GM18870 (cell line): Measurements from ENCODE around the gene THAP9.
A peak's percentile ranks its signal among the peaks of the same experiment; 100 is the strongest.
"Not testable (repeated sequence)": the region's sequence is repeated elsewhere in the genome, so short reads cannot be mapped to it uniquely, and the experiment has no call there.

Experiments used
- ATAC-seq: cut with Tn5 transposase; IDR thresholded peaks from one replicate; pipeline ENCODE4 v1.9.1; 2021; ENCODE audit warnings: moderate library complexity; ENCODE audit not compliant: unreplicated experiment

The THAP9 gene

GRCh38 chr4:82891707-82892466 is 8.6 kb upstream of the THAP9 start:
- ATAC-seq = no peak

DNA sequence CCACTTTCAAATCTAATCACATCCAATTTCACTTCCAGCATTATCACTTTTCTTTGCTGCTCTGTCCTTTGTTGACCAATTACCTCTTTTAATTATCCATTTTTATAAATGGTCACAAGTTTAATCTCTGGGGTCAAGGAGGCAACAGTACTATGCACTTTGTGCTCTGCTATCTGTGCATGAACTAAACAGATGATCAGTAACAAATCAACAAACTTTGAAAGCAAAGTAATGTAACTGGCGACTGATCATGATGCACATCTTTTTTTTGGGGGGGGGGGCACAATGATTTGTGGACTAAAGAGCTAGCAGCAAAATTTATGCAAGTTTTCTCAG is 8.1 kb upstream of the THAP9 start:
- ATAC-seq = no peak

GRCh38 chr4:82893942-82894341 is 6.6 kb upstream of the THAP9 start:
- ATAC-seq = no peak

GRCh38 chr4:82896755-82897154 is 3.8 kb upstream of the THAP9 start:
- ATAC-seq = no peak

DNA sequence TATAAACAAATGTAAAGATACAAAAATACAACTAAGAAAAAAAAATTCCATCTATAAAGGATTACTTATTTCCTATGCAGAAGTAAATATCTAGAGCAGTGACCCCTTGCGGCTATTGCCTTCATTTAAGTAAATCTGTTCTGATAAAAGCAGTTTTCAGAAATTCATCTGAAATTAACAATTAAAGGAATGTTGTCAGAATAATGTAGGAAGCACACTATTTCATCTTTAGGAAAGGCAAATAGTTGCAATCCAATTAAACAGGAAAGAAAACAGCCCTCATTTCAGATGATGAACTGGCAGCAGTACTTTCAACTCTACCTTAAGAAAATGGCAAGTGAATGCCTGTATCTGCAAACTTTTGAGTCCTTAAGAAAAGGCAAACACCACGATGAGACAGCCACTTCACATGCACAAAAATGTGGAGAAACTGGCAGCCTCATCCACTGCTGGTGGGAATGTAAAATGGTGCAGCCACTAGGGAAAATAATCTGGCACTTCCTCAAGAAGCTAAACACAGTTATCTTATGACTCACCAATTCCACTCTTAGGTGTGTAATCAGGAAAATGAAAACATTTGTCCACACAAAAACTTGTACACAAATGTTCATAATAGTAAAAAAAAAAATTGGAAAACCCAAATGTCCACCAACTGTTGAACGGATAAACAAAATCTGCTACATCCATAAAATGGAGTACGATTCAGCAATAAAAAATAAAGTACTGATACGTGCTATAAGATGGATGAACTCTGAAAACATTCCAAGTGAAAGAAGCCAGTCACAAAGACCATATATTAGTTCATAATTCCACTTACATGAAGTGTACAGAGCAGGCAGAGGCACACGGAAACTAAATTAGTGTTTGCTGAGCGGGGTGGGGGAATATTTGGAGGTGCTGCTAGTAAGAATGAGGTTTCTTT is 2.0 kb upstream of the THAP9 start:
- ATAC-seq = no peak

DNA sequence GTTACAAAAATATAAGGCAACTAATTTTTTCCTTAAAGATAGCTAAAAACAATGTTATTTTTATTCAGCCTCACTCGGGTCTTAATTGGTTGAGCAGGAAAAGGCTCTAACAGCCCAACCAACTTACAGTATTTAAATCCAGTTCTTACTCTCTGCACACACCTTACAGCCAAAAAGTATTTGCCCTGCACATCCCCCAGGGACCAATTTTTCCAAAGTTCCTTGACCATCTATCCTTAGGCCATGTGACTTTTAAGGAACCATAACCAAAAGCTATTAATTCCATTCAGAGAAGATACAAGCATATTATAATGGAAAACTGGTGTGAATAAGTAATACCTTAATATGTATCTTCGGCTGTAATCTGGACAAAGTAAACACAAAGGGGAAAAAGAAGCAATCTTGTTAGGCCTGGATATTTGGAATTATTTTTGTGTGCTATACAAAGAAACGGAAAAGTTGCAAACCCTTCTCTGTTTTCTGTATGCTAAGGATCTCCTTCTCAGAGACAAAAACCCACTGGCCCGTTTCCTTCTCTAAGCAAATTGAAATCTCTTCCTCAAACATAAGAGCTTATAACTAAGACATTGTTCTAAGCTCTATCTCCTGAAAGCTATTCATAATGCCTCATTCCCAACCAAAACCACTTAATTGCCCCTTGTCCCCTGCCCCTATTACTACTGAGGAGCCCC is 1.0 kb upstream of the THAP9 start:
- no peak for ATAC-seq

GRCh38 chr4:82900066-82900410 is 497 bp upstream of the THAP9 start:
- peak; percentile 3 for ATAC-seq

DNA sequence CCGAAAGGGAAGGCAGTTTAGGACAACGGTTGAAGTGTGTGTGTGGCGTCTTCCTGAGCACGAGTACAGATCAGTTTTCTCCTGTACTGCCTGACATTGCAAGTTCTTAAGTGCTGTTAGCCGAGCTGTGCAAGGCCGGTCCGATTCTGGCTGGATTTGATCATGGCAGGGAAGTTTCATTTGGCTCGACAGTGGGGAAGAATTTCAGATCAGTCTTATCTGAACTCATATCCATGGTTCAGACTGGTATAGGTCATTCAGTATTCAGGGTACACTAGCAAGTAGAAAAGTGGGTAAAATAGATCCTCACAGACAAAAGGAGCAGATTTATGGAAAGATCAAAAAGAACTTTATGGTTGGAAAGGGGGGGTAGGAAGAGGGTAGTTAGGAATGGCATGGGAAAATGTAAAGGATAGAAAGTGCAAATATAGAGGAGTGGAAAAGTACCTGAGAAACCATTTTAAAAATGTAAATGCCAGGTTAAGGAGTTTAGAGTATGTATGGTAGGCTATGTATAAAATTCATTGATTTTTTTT is 716 bp downstream of the THAP9 start:
- ATAC-seq = no peak

GRCh38 chr4:82903737-82904136 is 3.2 kb downstream of the THAP9 start:
- ATAC-seq = no peak

DNA sequence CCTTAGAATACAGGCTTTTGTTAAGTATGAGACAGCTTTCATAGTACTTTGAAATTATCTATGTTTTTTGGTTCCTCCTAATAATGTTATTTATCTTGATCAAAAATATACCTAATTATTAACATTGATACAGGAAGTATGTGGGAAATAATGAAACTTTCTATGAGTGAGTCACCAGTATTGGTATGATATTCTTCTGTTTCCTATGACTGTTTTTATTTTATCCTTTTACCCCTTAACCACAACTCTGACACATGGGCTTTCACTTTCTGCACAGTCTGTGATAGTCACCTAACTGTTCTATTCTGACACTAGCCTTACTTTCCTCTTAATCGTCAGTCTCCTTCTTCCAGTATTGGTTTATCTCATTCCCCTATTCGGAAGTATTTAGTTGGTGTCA is 4.7 kb downstream of the THAP9 start:
- peak; percentile 66 for ATAC-seq

GRCh38 chr4:82906469-82906868 is 5.9 kb downstream of the THAP9 start:
- ATAC-seq = peak; percentile 32

DNA sequence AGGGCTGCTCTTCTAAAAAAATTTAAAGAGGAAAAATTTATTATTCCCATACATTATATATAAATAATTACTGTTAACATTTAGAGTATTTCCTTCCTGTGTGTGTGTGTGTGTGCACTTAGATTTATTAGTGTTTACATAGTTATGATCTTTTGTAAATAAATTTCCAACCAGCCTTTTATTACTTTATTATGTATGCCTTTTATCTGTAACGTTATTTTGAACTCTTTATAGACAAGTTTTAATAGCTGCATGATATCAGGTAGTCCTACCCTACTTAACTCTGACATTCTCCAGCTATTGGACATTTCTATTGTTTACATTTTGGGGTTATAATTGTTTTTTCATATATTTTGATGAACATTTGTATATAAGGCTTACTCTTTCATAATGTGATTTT is 8.8 kb downstream of the THAP9 start:
- ATAC-seq = no peak

GRCh38 chr4:82913305-82913704 is 12.8 kb downstream of the THAP9 start:
- no peak for ATAC-seq

- not testable (repeated sequence) for ATAC-seq
Observed at GRCh38 chr4:82913968-82914367, 13.4 kb downstream of the THAP9 start.

DNA sequence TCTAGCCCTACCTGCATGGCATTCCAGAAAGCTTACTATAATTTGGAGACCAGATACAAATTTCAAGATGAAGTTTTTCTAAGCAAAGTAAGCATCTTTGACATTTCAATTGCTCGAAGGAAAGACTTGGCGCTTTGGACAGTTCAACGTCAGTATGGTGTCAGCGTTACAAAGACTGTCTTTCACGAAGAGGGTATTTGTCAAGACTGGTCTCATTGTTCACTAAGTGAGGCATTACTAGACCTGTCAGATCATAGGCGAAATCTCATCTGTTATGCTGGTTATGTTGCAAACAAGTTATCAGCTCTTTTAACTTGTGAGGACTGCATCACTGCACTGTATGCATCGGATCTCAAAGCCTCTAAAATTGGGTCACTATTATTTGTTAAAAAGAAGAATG is 17.6 kb downstream of the THAP9 start:
- ATAC-seq = no peak

DNA sequence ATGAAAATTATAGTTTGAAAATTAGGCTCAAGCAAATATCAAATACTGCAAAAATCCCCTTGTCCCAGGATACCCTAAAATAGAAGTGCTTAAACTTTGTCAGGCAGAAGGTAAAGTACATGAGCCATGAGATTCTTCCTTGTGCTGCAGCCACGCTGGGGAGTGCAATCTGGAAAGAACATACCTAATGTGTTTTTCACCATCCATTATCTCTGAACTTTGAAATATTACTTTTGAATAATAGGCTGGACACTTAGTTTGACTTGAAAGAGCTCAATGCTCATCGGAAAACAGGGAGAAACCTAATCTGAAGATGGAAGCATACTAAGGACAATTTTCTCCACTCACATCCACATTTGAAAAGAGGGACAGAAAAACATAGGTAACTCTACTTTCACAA is 18.9 kb downstream of the THAP9 start:
- ATAC-seq = no peak

DNA sequence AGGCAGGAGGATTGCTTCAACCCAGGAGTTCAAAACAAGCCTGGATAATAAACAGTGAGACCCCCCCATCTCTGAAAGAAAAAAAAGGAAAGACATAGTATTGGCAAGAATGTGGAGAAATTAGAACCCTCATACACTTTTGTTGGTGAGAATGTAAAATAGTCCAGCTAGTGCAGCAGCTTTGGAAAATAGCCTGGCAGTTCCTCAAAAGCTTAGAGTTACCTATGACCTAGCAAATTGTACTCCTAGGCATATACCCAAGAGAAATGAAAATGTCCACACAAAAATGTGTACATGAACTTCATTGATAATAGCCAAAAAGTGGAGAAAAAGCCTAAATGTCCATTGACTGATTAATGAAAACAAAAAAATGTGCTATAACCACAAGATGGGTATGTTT is 21.3 kb downstream of the THAP9 start:
- ATAC-seq = no peak

GRCh38 chr4:82930848-82931755 is 30.6 kb downstream of the THAP9 start:
- no peak for ATAC-seq

GRCh38 chr4:82934441-82934840 is 33.9 kb downstream of the THAP9 start:
- no peak for ATAC-seq

GRCh38 chr4:82939414-82939813 is 38.9 kb downstream of the THAP9 start:
- no peak for ATAC-seq
